Measurements from ENCODE around the gene HES2.
"Not testable (repeated sequence)": the region's sequence is repeated elsewhere in the genome, so short reads cannot be mapped to it uniquely, and the experiment has no call there.

Gene HES2

DNA sequence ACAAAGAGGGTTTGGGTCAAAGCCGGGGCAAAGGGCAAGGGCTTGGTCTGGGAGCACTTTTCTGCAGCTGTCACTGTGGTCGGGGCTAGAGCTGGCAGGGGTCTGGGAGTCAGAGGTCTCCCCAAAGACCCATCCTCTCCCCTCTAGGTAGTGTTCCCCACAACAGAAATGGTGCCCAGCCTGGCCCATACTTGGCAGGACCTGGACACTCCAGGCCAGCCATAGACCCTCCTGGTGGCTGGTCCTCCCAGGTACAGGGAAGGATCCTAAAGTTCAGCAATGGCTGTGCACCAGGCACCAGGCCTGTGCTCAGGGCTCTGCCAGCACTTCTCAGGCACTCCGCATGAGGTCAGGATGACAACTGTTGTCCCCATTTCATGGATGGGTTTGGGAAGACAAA lies 15.8 kb upstream of the HES2 start:
- no peak overlapping the region for H3K4me3 ChIP-seq (ENCODE audit: low read depth, low read length)
- TF ChIP-seq, protein P1, sequence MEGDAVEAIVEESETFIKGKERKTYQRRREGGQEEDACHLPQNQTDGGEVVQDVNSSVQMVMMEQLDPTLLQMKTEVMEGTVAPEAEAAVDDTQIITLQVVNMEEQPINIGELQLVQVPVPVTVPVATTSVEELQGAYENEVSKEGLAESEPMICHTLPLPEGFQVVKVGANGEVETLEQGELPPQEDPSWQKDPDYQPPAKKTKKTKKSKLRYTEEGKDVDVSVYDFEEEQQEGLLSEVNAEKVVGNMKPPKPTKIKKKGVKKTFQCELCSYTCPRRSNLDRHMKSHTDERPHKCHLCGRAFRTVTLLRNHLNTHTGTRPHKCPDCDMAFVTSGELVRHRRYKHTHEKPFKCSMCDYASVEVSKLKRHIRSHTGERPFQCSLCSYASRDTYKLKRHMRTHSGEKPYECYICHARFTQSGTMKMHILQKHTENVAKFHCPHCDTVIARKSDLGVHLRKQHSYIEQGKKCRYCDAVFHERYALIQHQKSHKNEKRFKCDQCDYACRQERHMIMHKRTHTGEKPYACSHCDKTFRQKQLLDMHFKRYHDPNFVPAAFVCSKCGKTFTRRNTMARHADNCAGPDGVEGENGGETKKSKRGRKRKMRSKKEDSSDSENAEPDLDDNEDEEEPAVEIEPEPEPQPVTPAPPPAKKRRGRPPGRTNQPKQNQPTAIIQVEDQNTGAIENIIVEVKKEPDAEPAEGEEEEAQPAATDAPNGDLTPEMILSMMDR (conservative IDR thresholded peaks at IDR 0.05; ENCODE audit: low read depth, low read length), result no peak
- DNase-seq (ENCODE audit: low read depth), result no peak

DNA sequence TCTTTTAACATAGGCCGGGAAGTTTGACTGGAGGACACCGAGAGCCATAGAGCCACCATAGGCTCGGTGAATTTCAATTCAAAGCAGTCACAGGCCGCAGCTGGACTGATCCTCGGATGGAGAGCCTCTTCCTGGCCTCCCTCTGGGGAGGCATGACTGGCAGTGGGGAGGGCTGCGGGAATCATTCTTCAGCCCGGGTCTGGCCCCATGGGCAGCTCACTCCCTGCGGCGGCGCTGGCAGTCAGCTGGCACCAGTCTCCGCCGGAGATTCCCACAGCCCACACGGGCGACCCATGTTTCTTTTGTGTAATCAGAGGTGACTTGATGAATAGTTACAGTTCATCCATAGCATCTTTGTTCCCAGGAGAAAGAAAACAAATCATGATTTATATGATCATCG lies 15.4 kb upstream of the HES2 start:
- TF ChIP-seq, protein P1 (conservative IDR thresholded peaks at IDR 0.05; ENCODE audit: low read depth, low read length), result no peak
- no peak for DNase-seq (ENCODE audit: low read depth)

DNA sequence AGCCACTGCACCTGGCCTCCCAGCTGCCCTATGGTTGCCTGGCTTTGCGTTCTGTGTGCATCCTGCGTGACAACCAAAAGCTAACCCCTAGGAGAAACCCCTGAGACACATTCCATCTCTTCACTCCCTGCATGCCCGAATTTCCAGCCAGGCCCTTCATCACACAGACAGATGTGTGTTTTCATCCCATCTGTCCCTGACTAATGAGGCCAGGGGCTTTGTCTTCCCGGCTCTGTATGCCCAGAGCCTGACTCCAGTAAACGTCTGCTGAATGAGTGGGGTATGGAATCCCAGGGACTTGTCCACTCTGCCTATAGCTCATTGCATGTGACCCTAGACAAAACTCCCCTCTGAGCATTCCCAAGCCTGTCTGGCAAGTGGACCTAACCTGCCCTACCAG lies 14.5 kb upstream of the HES2 start:
- DNase-seq (ENCODE audit: low read depth), result no peak
- no peak overlapping the region for H3K4me3 ChIP-seq (ENCODE audit: low read depth, low read length)
- TF ChIP-seq, protein P1 (conservative IDR thresholded peaks at IDR 0.05; ENCODE audit: low read depth, low read length), result no peak

More for the DNA sequence above, 15.4 kb upstream of the HES2 start:
- no peak overlapping the region for H3K4me3 ChIP-seq (ENCODE audit: low read depth, low read length)

DNA sequence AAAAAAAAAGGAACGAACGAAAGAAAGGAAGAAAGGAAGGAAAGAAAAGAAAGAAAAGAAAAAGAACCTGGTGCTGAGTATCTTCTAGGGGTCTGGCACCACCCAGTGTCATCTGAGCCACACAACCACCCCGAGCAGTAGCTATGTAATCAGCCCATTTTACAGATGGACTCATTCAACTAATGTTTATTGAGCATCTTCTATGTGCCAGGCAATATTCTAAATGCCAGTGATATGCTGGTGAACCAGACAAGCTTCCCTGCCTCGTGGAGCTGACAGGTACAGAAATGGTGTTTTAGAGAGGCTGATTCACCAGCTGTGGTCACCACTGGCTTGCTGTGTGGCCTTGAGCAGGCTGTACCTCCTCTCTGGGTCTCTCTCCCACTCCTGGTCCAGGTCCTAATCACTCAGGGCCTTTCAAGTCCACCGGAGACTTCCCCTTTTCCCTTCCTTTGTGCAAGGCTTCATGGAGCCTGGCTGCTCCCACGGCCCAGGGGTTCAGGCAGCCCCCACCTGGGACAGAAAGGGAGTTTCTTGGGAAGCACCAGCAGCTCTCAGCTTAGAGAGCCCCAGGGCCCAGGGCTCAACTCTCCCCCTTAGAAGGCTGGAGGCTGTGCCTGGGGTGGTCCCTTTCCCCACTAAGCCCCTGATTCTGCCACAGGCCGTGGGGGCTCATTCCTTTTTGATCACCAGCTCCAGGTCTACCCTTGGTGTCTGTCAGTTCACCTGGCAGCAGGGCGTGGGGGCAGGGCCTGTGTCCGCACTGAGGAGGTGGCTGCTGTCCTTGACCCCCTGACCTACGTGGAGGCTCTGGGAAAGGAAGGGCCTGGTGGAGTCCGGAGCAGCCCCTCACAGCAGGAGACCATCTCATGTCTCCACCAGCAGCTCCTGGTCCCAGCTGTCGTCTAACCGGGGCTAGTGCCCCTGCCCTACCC lies 12.2 kb upstream of the HES2 start:
- not testable (repeated sequence) for DNase-seq (ENCODE audit: low read depth); H3K4me3 ChIP-seq (ENCODE audit: low read depth, low read length)

DNA sequence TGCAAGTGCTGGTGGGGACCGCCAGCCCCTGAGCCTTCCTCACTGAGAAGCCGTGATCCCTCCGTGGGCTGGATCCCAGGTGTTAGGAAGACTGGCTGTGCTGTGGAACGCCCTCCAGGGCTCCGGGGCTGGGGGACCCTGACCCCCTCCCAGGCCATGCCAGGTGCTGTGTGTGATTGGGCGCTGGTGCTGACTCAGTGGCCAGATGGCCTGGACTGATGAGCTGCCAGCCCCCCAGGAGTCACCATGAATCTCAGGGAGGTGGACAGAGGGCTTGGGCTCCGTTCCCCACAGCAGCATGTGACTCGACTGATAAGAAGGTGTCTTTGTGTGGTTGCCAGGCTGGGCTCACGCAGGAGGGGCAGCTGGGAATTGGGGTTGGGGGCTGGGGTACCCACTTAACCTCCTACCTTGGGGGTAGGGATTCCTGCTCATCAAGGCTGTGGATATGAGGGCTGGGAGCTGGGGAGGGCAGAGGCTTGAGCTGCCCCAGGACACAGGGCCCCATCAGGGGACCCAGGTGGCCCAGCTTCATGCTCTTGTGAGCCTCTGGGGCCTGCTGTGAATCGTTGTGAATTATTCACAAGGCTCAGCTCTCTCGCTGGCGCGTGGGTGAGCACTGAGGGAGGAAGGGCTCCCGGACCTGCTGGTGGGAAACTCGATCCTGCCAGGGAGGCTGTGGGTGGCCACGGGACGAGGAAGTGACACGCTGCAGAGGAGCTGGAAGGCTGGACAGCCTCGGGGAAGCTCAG lies 10.1 kb upstream of the HES2 start:
- H3K4me3 ChIP-seq (ENCODE audit: low read depth, low read length); DNase-seq (ENCODE audit: low read depth): not testable (repeated sequence)

DNA sequence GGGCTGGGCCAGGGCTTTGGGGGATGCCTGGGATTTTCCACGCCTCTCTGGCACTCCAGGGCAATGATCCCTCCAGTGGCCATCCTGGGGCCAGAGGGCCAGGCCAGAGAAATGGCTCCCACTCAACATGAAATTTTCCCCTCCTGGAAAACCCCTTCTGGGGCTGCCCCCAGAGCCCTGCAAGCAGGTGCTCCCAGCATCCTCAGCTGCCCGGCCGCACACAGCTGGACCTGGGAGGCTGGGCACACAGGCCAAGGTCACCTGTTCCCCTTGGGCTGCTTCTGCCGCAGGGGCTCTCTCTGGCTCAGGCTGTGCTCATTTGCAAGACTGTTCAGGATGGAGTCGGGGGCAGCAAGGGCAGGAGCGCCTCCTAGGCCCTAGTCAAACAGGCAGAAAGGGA lies 8.7 kb upstream of the HES2 start:
- not testable (repeated sequence) for H3K4me3 ChIP-seq (ENCODE audit: low read depth, low read length); DNase-seq (ENCODE audit: low read depth)

DNA sequence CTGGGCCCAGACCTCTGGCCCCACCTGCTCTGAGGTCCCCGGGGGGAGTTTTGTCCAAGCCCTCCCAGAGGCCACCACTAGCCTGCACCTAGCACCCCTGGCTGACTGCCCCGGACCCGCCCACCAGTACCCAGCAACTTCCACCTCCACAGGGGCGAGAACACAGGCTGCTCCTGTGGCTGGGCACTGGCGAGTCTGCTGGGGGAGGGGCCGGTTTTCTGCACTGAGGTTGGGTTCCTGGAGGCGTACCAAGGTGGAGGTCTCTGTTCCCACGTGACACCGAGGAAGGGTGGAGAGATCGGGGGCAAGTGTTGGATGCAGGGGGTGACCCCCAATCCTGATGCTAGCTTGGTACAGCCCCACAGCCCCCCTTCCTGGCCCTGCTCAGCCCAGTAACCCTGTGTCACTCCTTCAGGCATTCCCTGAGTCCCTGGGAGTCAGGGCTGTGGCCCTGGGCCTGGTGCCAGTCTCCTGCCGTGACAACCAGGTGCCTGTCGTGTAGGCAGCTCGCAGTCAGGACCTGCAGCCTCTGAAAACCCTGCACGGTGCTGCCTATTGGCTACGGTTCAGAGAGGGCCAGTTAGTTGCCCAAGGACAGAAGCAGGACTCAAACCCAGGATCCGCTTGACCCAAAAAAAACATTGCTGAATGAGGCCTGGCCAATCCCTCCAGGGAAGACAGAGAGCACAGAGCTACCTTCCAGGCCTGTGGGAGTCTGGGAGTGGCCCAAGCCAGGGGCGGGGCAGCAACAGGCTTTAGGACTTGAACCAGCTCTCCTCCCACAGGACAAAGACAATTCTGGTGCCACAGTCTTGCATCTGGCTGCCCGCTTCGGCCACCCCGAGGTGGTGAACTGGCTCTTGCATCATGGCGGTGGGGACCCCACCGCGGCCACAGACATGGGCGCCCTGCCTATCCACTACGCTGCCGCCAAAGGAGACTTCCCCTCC lies 8.0 kb upstream of the HES2 start:
- DNase-seq (ENCODE audit: low read depth), result no peak
- H3K4me3 ChIP-seq (ENCODE audit: low read depth, low read length), result no peak overlapping the region
- TF ChIP-seq, protein P1 (conservative IDR thresholded peaks at IDR 0.05; ENCODE audit: low read depth, low read length), result no peak

DNA sequence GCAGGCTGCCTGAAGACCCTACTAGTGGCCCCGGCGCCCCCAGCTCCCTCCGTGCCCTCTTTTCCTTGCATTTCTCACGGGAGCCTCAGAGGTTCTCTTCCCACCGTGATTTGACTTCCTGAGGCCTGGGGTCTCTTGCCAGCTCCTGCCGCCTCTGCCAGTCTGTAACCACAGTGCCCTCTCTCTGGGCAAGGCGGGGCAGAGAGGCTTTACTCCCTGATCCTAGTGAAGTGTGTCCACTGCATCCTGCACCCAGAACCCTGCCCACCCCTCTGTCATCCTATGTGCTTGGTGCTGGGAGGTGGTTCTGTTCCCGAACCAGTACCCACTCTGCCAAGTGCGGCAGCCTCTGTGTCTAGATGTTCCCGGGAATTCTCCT lies 7.2 kb upstream of the HES2 start:
- no peak overlapping the region for H3K4me3 ChIP-seq (ENCODE audit: low read depth, low read length)
- no peak for DNase-seq (ENCODE audit: low read depth)
- TF ChIP-seq, protein P1 (conservative IDR thresholded peaks at IDR 0.05; ENCODE audit: low read depth, low read length), result no peak

Measured in choroid plexus epithelial cell (primary cell).